Peyer's patch (tissue), 4 donors: ENCODE data around the gene MARCHF2. TPM values are rescaled to one million over a fixed set of nuclear protein-coding genes. Genes with fewer than 3 reads are reported as not detected.

Experiments used
- DNase-seq, 3 donors: peaks; one replicate each; pipeline ENCODE4 v3.0.0-alpha.2; 2017 to 2019
- H3K27ac ChIP-seq, 4 donors: fragments of 200-600 bp; sonication (generic); one replicate each; pipeline ENCODE4 v1.5.1; 2016 to 2019
- H3K27me3 ChIP-seq, 2 donors: fragments of 200-600 bp; sonication (generic); one replicate each; pipeline ENCODE4 v1.5.1; 2019
- H3K36me3 ChIP-seq, 3 donors: fragments of 200-600 bp; sonication (generic); one replicate each; pipeline ENCODE4 v1.5.1; 2016 to 2019
- H3K4me1 ChIP-seq, 4 donors: fragments of 200-600 bp; sonication (generic); one replicate each; pipeline ENCODE4 v1.5.1; 2016 to 2019
- H3K4me3 ChIP-seq, 4 donors: fragments of 200-600 bp; sonication (generic); 1 replicate in 3 of 4; 2 replicates in 1 of 4; pipeline ENCODE4 v1.5.1; 2016 to 2019; ENCODE audit warnings: mild to moderate bottlenecking in 1 of 4
- H3K9me3 ChIP-seq, 4 donors: fragments of 200-600 bp; sonication (generic); one replicate each; pipeline ENCODE4 v1.5.1; 2016 to 2019; ENCODE audit warnings: mild to moderate bottlenecking in 1 of 4
- POLR2A ChIP-seq, 2 donors: fragments of 450-650 bp; IDR thresholded peaks; one replicate each; pipeline ENCODE4 v1.5.1; 2017; ENCODE audit warnings: antibody characterized with exemption in 2 of 2, mild to moderate bottlenecking in 2 of 2, moderate library complexity in 2 of 2
- total RNA-seq, 4 donors: library from RNA; depleted of rRNA; stranded (reverse); fragments of >200 nt; gene quantifications; one replicate each; pipeline ENCODE4 v1.1.0, GENCODE V29; 2016
- TF ChIP-seq, protein P1 (sequence below), 6 experiments: fragments of 450-650 bp in 4 of 6; fragments of 200-600 bp in 2 of 6; sonication (generic) in 1 of 6; IDR thresholded peaks; one replicate each; pipeline ENCODE4 v1.5.1; 2017 to 2019; ENCODE audit warnings: antibody characterized with exemption in 6 of 6, mild to moderate bottlenecking in 3 of 6, moderate library complexity in 1 of 6

MARCHF2 gene
- total RNA-seq, 4 donors from 2014 or later = 53.5 to 97.4 (median 68.9) TPM

GRCh38 chr19:8460516-8461298 is 47.6 kb downstream of the MARCHF2 start:
- H3K36me3 ChIP-seq = peaks cover 0 to 45% (median 0%) of the 10 kb centered on the region in 3 donors
- DNase-seq = peak in 1 of 3 donors; percentile 28
- no peak overlapping the region for H3K4me3 ChIP-seq
- H3K4me1 ChIP-seq = peaks cover 0 to 45% (median 11%) of the 10 kb centered on the region in 4 donors
- no peaks in the 10 kb centered on the region for H3K9me3 ChIP-seq
- TF ChIP-seq, protein P1, sequence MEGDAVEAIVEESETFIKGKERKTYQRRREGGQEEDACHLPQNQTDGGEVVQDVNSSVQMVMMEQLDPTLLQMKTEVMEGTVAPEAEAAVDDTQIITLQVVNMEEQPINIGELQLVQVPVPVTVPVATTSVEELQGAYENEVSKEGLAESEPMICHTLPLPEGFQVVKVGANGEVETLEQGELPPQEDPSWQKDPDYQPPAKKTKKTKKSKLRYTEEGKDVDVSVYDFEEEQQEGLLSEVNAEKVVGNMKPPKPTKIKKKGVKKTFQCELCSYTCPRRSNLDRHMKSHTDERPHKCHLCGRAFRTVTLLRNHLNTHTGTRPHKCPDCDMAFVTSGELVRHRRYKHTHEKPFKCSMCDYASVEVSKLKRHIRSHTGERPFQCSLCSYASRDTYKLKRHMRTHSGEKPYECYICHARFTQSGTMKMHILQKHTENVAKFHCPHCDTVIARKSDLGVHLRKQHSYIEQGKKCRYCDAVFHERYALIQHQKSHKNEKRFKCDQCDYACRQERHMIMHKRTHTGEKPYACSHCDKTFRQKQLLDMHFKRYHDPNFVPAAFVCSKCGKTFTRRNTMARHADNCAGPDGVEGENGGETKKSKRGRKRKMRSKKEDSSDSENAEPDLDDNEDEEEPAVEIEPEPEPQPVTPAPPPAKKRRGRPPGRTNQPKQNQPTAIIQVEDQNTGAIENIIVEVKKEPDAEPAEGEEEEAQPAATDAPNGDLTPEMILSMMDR (IDR thresholded peaks at IDR 0.05) = no peak
- TF ChIP-seq POLR2A (IDR thresholded peaks at IDR 0.05) = no peak
- peak overlapping the region in 1 of 4 donors; percentile 36 for H3K27ac ChIP-seq
- H3K27me3 ChIP-seq = no peaks in the 10 kb centered on the region

DNA sequence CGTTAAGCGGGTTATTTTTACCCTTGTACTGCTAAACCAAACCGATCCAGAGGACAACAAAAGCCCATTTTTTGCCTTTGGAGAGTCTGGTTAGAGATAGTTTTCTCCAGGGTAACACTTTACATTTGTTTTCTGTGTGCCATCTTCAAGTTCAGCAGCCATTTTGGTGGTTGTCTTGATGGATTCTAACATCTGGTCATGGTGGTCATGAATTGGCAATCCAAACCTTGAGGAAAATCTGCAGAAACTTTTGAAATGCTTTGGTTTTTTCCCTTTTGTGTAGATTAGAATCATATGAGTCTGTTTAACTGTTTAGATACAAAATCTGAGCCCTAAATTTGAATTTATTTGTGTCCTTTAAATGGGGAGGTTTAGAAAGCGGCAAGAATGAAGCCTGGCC is 48.3 kb downstream of the MARCHF2 start:
- DNase-seq = no peak
- no peak overlapping the region for H3K4me3 ChIP-seq
- H3K4me1 ChIP-seq = peaks cover 0 to 44% (median 11%) of the 10 kb centered on the region in 4 donors
- H3K36me3 ChIP-seq = peaks cover 0 to 46% (median 0%) of the 10 kb centered on the region in 3 donors
- TF ChIP-seq, protein P1 (IDR thresholded peaks at IDR 0.05) = no peak
- no peak for TF ChIP-seq POLR2A (IDR thresholded peaks at IDR 0.05)
- no peaks in the 10 kb centered on the region for H3K9me3 ChIP-seq
- H3K27me3 ChIP-seq = no peaks in the 10 kb centered on the region
- H3K27ac ChIP-seq = no peak overlapping the region

DNA sequence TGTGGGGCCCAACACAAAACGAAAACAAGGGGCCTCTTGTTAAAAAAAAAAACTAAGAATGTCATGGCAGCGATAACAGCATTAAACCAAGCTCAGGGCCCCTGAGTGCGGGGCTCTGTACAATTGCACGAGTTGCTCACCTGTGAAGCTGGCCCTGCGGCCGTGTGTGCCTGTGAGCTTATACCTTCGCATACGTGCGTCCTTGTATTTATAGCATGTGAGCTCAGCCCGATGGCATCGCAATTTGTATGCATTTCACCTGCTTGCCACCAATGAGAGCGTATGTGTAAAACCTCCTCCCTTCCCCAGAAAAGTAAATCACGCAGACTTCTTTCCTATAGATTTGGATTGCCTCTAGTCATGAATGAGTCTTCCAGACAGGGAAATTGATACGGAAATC is 48.8 kb downstream of the MARCHF2 start:
- H3K36me3 ChIP-seq = peaks cover 0 to 46% (median 0%) of the 10 kb centered on the region in 3 donors
- no peak for TF ChIP-seq POLR2A (IDR thresholded peaks at IDR 0.05)
- TF ChIP-seq, protein P1 (IDR thresholded peaks at IDR 0.05) = no peak
- peaks cover 0 to 38% (median 11%) of the 10 kb centered on the region in 4 donors for H3K4me1 ChIP-seq
- no peaks in the 10 kb centered on the region for H3K27me3 ChIP-seq
- H3K27ac ChIP-seq = no peak overlapping the region
- peak in 2 of 3 donors; percentile 19 to 39 for DNase-seq
- H3K4me3 ChIP-seq = no peak overlapping the region
- no peaks in the 10 kb centered on the region for H3K9me3 ChIP-seq

GRCh38 chr19:8462571-8462970 is 49.5 kb downstream of the MARCHF2 start:
- DNase-seq = no peak
- Histone ChIP-seq H3K27me3 (no peaks in the 10 kb centered on the region), H3K9me3 (no peaks in the 10 kb centered on the region), H3K4me3 (no peak overlapping the region), H3K36me3 (peaks cover 0 to 48% (median 0%) of the 10 kb centered on the region in 3 donors), H3K27ac (no peak overlapping the region), H3K4me1 (peaks cover 0 to 34% (median 11%) of the 10 kb centered on the region in 4 donors)
- no peak for TF ChIP-seq POLR2A (IDR thresholded peaks at IDR 0.05)
- TF ChIP-seq, protein P1 (IDR thresholded peaks at IDR 0.05) = no peak

- DNase-seq = no peak
- Histone ChIP-seq H3K4me1 (peaks cover 0 to 26% (median 11%) of the 10 kb centered on the region in 4 donors), H3K27me3 (no peaks in the 10 kb centered on the region), H3K27ac (no peak overlapping the region), H3K9me3 (no peaks in the 10 kb centered on the region), H3K4me3 (no peak overlapping the region), H3K36me3 (peaks cover 0 to 56% (median 0%) of the 10 kb centered on the region in 3 donors)
- TF ChIP-seq, protein P1 (IDR thresholded peaks at IDR 0.05) = no peak
- no peak for TF ChIP-seq POLR2A (IDR thresholded peaks at IDR 0.05)
Measured at GRCh38 chr19:8463365-8463764, 50.3 kb downstream of the MARCHF2 start.
